Activated CD4-positive, alpha-beta T cell treated with anti-CD3 and anti-CD28 coated beads for 48 hours (primary cell): ENCODE results near the gene CD300H.

Experiments
- DNase-seq: peaks from one replicate; pipeline ENCODE4 v3.0.0-alpha.2; 2020

Gene CD300H

DNA sequence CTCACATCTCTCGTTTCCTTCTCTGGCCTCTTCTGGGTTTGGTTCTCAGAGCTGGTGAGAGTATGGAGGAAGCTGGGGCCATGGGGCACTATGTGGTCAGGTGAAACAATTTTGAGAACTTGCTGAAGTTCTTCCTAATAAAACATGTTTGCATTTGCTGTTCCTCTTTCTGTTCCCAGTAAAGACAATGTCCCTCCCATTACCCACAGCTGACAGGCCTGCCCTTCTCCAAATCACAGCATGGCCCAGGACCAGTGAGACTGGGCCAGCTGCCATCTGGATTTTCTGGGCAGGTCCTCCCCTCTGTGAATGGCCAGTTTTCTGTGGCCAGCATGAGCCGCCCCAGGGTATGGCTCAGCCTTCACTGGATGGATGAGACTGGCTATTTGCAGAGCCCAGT lies at the start of gene CD300H:
CD300H (minus strand) TSS at position 113 of the 400 bp plus-strand sequence.
- no peak for DNase-seq

DNA sequence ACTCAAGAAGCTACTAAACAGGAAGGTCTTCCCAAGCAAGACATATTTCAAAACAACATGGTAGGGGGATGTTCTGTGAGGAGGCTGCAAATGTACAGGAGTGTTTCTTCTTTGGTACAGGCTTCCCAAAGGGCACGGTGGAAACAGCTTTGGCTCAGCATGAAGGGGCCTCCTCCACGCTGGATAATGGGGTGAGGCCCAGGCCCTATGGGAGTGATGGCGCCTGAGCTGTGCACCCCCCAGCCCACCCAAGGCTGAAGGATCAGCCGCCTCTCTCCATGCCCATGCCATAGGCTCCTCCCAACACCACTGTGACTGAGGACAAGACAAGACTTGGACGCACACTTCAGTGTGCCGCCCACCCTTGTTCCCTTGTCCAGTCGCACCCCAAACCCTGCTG lies 49.4 kb upstream of the CD300H start:
- DNase-seq = no peak

- no peak for DNase-seq
Measured at GRCh38 chr17:74612046-74612445, 44.7 kb upstream of the CD300H start.

GRCh38 chr17:74610108-74610507 lies 42.8 kb upstream of the CD300H start:
- no peak for DNase-seq

GRCh38 chr17:74608511-74608910 lies 41.2 kb upstream of the CD300H start:
- DNase-seq = no peak

DNA sequence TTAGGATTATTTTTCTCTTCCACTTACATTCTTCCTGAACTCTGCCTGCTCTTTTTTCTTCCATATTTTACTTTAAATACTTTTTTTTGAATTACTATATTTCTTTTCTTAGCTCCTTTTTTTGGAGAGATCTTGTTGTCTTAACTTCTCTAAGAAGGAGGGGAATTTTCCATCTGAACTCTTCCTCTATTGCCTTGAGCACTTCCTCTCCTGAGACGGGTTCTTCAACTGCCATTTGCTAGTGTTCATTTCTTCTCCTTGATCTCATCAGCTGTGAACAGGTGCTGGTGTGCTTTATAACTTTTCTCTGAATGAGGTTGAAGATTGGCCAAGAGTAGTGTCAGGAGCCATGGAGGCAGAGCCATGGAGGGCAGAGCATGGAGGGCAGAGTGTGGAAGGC lies 39.9 kb upstream of the CD300H start:
- DNase-seq = no peak

GRCh38 chr17:74606050-74606449 lies 38.7 kb upstream of the CD300H start:
- DNase-seq = no peak

DNA sequence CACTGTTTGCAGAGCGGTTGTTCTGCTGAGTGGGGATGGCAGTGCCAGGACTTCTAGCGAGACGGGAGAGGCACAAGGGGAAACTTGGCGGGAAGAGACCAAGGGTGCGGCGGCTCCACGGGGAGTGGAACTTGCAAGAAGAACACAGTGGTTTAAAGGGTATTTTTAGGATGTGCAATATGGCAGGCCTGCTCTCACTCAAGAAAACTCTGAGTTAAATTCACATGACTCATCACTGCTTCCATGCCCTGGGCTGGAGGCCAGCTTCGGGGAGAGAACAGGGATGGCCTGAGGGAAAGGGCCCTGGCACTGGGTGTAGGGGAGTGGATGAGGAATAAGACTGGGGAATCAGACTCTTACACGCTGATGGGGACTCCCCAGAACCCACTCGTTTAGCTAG lies 38.1 kb upstream of the CD300H start:
- no peak for DNase-seq

GRCh38 chr17:74604761-74605160 lies 37.5 kb upstream of the CD300H start:
- DNase-seq = no peak

DNA sequence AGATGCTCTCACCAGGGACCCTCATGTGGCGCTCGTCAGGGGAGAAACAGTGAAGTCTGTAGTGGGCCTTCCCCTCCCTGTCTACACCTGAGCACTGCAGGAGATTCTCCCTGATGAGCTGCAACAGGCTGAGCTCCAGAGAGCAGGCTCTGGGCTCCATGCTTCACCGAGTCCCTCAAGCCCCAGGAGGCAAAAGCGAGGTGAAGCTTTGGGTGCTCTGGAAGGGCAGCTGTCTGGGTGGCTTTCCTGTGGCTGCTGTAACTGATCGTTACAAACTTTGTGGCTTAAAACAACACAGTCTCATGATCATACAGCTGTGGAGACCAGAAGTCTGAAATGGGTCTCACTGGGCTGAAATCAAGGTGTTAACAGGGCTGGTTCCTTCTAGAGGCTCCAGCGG lies 36.9 kb upstream of the CD300H start:
- DNase-seq = no peak

DNA sequence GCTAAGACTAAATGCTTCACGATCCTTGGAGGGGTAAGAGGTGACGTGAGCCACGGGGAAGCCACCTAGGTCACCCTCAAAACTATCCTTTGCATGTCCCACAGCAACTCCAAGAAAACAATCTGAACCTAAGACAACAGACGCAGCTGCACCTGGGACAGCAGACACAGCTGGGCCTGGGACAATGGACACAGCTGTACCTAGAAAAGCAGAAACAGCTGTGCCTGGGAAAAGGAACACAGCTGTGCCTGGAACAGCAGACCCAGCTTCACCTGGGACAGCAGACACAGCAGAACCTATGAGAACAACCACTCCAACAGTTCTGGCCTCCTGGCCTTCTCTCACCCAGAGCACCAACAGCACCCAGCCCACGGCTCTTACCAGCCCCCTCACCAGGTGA lies 36.4 kb upstream of the CD300H start:
- DNase-seq = no peak

GRCh38 chr17:74603037-74603635 lies 35.8 kb upstream of the CD300H start:
- no peak for DNase-seq

- peak; percentile 51 for DNase-seq
Measured at GRCh38 chr17:74601944-74602572, 34.7 kb upstream of the CD300H start.

- DNase-seq = no peak
Measured at GRCh38 chr17:74599448-74599939, 32.2 kb upstream of the CD300H start.

DNA sequence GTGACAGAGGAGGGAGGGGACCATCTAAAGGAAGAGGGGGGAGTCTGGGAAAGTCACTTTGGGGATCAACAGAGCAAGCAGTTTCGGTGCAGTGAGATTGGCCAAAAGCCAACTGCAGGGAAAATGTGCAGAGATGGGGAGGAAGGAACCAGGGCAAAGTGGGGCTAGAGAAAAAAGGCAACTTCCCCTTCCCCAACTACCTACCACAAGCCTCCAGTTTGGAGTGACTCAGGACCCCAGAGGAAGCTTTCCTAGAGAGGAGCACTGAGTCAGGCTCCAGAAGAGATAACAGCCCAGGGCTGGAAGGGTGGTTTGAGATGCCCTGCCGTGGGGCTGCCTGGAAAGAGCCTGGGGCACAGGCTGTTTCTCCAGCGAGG lies 31.7 kb upstream of the CD300H start:
- DNase-seq = no peak

DNA sequence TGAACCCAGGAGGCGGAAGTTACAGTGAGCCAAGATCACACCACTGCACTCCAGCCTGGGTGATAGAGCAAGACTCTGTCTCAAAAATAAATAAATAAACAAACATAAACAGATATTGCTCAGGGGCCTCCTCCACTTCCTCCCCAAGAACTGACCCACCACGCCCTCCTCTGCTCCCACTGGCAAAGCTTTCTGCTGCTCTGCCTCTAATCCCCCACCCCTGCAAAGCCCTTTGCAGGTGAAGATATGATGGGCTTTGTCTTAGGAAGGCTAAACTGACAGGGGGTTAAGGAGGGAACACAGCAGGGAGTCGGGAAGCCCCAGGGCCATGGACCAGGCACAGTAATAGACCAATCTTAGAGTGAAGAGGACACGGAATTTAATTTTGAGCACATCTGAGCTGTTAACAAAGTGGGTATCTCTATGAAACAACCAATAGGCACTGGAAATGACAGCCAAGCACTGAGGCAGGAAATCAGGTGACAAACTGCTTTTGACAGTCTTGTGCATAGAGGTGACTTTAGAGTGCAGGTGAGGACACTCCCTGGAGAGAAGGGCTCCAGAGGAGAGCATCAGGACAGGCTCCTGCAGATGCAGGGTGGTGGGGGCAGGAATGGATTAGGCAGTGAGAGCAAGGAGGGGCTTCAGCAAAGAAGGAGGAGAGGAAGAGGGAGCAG lies 31.2 kb upstream of the CD300H start:
- DNase-seq = no peak

DNA sequence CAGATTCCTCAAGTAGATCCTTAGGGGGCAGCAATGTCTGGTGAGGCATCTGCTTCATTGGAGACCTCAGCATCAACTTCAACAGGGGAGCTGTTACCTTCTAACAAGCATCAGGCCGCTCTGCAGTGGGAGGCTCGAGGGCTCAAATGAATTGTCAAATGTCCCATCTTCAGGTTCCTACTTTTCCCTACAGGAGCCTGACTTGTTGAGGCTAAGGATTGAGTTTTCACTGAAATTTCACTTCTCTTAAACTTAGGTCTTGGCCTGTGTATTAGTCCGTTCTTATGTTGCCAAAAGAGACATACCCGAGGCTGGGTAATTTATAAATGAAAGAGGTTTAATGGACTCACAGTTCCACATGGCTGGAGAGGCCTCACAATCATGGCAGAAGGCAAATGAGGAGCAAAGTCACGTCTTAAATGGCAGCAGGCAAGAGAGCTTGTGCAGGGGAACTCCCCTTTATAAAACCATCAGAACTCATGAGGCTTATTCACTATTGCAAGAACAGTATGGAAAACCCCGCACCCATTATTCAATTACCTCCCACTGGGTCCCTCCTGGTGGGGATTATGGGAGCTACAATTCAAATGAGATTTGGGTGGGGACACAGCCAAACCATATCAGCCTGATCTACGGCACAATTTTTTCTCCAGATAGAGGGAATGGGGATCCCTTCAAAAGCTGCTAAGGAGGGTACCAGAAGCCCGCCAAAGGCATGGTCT lies 29.9 kb upstream of the CD300H start:
- DNase-seq = no peak

DNA sequence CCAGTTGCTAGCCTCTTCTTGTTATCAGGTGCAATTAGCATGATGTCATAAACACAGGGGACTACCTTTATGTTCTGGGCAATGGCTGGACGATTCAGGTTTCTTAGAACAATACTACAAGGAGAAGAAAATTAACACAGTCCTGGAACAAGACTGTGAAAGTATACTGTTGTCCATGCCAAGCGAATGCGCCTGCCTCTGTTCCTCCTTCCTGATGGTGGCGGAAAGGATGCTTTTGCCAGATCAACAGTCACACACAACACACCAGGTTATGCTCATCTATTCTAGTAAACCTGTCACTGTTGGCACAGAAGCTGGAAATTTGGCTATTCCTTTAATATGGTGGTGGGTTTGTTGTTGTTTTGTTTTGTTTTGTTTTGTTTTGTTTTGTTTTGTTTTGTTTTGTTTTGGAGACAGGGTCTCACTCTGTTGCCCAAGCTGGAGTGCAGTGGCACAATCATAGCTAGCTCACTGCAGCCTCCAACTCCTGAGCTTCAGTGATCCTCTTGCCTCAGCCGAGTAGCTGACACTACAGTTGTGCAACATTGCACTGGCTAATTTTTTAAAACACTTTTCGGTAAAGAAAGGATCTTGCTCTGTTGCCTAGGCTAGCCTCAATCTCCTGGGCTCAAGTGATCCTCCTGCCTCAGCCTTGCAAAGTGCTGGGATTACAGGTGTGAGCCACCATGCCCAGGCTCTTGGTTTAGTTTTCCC lies 27.9 kb upstream of the CD300H start:
- DNase-seq = no peak

DNA sequence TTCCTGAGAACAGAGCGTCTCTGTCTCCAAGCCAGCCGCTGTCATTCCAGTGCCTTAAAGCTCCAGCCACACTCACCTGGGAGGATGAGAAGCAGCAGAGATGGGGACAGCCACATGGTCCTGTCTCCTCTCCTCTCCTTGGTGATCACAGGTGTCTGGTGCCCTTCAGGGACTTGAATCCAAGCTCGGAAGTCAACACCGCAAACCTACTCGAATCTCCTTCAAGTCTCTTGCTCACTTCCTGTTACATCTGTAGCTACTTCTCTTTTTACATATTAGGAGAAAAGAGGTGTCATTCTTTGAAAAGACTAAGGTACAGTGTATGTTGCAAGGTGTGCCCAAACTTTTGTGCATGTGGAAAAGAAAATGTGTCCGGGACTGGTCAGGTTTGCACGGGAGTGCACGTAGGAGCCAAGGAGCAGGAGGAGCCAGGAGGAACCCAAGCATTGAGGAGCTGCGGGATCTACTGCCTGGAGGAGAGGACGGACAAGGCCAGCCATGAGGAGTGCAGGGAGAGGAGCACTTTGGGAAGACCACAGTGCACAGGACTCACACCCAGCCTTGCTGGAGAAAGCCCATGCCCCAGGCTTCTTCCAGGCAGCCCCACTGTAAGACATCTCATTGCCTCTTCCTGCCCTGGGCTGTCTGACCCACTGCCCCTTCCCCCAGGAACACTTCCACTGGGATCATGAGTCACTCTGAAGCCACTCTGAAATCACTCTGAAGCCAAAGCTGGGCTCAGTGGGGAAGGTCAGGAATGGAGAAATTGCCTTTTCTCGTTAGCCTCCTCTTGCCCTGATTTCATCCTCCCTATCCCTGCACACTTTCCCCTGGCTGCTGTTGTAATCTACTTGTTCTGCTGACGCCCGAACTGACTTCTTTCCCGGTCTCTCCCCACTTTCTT lies 25.0 kb upstream of the CD300H start, which contains the start of gene CD300LD:
CD300LD (minus strand) TSS at position 197 of the 904 bp plus-strand sequence; CDS start at position 116, 81 bp downstream.
- no peak for DNase-seq

DNA sequence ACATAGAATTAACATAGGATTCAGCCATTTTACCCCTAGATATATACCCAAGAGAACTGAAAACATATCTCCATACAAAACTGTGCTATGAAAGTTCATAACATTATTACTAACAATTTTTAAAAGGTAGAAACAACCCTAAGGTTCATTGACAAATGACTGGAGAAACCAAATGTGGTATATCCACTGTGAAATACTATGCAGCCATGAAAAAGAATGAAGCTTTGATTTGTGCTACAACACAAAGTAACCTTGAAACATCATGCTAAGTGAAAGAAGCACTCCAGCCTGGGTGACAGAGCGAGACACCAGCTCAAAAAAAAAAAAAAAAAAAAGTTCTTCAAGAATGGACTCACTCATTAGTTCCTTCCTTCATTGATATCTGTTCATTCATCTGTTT lies 24.2 kb upstream of the CD300H start:
- no peak for DNase-seq

- no peak for DNase-seq
Measured at GRCh38 chr17:74585711-74586110, 18.4 kb upstream of the CD300H start.
